GM12801 (cell line): ENCODE results near the gene S100A16.

ENCODE experiments used
- TF ChIP-seq, protein P1 (sequence below): IDR thresholded peaks from one replicate; pipeline ENCODE4 v1.5.1; 2011; ENCODE audit warnings: control low read depth; ENCODE audit not compliant: insufficient read length; ENCODE audit errors: extremely low read depth

Gene S100A16

DNA sequence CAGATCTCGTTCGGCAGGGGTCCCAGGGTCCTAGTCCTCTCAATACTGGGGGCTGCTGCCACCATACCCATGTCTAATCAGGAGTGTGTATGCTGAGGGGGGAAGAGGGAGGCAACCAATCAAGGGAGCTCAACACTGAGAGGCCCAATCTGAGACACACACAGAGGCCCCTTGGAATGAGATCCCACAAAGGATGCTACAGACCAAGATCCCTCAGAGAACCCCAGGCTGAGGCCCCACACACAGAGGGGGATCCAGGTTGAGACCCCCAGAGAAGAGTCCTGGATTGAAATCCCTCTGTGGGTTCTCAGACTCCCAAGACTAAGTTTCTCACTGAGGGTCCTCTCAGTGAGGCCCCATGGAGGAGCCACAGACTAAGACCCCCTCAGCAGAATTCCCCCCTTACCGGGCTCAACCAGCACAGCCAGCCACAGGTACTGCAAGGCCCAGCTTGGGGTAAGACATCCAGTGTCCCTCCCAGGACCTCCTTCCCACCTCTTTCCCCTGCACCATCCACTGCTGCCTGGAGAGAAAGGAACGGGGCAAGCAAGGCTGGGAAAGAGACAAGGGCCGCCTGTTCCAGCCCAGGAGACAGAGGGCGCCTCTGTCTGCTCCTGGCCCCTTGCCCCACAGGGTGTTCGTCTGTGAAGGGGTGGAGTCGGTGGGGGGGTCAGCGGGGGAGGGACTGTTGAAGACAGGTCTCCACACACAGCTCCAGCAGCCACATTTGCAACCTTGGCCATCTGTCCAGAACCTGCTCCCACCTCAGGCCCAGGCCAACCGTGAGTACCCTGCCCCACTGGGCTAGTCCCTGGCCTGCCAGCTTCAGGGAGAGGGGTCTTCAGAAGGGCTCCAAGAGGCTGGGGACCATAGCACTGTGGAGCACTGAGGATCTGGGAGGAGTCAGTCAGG is 15.0 kb upstream of the S100A16 start, which contains the start of gene S100A1:
Gene S100A1 (plus strand): TSS at position 720 of the 912 bp plus-strand sequence. CDS start 2,088 bp downstream, outside the sequence.
- TF ChIP-seq, protein P1, sequence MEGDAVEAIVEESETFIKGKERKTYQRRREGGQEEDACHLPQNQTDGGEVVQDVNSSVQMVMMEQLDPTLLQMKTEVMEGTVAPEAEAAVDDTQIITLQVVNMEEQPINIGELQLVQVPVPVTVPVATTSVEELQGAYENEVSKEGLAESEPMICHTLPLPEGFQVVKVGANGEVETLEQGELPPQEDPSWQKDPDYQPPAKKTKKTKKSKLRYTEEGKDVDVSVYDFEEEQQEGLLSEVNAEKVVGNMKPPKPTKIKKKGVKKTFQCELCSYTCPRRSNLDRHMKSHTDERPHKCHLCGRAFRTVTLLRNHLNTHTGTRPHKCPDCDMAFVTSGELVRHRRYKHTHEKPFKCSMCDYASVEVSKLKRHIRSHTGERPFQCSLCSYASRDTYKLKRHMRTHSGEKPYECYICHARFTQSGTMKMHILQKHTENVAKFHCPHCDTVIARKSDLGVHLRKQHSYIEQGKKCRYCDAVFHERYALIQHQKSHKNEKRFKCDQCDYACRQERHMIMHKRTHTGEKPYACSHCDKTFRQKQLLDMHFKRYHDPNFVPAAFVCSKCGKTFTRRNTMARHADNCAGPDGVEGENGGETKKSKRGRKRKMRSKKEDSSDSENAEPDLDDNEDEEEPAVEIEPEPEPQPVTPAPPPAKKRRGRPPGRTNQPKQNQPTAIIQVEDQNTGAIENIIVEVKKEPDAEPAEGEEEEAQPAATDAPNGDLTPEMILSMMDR: no peak

DNA sequence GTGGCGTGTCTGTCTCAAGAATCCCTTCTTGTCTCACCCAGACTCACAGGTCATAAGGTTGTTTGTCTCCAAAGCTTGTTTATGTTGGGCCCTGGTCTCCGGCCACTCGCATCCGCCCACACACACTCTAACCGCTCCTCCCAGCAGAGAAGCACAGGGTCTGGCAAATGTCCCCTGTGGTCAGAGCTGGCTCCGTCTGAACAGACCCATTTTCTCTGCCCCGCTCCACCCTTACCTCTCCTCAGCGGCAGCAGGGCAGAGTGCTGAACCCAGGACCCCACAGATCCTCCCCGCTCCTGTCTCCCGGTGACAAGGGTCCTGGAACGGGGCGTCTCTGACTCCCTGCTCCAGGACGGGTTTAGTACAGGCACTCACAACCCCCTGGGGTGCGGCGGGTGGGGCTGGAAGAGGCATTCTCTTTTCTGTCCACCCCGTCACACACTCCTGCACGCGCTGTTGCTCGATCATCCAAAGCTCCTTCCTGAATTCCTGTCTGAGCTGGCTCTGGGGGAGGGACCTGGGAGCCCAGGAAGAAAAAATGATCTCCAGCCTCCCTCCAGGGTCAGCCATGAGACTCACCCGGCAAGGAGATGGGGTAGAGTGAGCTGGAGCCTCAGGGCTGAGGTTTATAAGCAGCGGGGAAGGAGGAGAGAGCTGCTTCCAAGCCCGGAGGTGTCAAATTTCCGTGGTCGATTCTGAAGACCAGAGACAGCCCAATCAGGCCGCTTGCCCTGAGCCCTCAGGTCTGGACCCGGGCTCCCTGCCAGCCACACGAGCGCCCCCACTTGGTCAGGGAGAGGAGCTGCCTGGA is 14.2 kb upstream of the S100A16 start, which contains the start of gene S100A13:
Gene S100A13 (minus strand): TSS at position 602 of the 811 bp plus-strand sequence. CDS start 1,033 bp downstream, outside the sequence.
- TF ChIP-seq, protein P1: no peak

DNA sequence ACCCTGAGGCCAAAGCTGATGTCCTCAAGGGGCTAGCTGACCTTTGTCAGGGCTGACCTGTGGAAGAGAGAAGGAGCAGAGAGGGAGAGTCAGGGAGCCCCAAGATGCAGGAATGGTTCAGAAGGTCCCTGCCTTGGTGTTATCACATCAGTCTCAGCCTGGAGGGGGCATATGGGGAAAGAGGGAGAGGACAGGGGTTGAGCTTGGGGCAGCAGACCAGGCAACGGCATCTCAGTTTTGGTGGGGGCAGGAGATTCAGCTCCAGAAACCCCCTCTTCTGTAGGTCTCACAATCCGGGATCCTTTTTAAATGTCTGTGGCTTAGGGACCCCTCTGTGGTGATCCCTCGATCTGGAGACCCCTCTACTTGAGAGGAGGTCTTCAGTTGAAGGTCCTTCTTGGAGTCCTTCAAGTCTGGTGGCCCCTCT is 13.6 kb upstream of the S100A16 start:
- TF ChIP-seq, protein P1: no peak

DNA sequence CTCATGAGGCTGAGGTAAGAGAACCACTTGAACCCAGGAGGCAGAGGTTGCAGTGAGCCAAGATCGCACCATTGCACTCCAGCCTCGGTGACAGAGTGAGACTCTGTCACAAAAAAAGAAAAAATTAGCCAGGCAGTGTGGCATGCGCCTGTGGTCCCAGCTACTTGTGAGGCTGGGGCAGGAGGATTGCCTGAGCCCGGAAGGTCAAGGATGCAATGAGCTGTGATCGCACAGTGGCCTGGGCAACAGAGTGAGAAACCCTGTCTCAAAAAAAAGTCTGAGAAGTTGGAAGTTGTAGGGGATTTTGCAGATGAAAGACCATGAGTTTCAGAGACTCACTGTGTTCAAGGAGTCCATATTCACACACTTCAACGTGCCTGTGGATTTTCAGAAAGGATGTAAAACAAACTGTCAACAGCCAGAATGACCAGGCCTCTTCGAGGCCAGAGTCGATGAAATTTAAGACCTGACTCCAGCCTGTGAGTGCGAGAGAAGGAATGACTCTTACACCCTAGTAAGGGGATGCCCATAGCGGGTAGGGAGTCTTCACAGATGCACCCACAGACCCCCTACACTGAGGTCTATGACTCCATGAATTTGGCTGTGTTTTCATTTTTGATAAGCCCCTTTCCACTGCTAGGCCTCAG is 12.2 kb upstream of the S100A16 start:
- TF ChIP-seq, protein P1: no peak

DNA sequence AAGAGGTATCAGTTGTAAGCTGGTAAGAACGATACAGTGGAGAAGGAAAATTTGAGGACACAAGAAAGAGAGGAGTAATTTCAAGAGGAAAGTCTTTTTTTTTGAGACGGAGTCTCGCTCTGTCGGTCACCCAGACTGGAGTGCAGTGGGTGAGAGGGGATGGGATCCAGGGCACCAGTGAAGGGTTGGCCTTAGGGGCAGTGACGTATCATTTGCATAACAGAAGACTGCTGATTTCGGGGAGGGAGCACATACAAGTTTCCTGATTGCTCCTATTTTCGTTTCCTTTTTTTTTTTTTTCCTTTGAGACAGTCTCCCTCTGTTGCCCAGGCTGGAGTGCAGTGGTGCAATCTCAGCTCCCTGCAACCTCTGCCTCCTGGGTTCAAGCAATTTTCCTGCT is 10.2 kb upstream of the S100A16 start:
- TF ChIP-seq, protein P1: no peak

DNA sequence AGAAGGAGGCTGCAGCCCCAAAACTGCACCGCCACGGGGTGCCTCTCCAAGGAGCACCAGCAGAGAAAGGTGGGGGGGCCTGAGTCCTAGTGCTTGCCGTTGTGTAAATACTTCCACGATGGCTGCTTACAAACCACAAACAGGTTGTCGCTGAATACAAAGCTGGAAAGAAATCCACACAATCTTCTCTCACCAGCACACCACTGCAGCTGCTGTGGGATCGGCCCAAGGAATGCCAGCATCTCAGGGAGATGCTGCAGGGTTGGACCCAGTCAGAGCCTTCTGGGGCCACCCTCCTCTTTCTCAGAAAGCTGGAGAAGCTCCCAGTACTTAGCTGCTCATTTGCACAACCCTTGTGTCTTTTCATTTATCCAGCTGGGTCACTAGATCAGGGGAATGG is 6.2 kb upstream of the S100A16 start:
- TF ChIP-seq, protein P1: no peak
